PFSK-1 (cell line): Measurements from ENCODE around the gene FSIP2.

ENCODE experiments used
- POLR2AphosphoS5 ChIP-seq: IDR thresholded peaks from 2 replicates; pipeline ENCODE4 v1.6.1; 2012; ENCODE audit warnings: low read depth, mild to moderate bottlenecking, control low read depth, low read length, moderate library complexity
- REST ChIP-seq, 2 experiments: IDR thresholded peaks; 2 replicates each; pipeline versions ENCODE4 v1.6.1 to v1.8.0; 2011 to 2012; ENCODE audit warnings: low read depth in 2 of 2, low read length in 2 of 2, control low read depth in 1 of 2, inconsistent platforms in 1 of 2, mild to moderate bottlenecking in 1 of 2, moderate library complexity in 1 of 2; ENCODE audit not compliant: insufficient read depth in 1 of 2

GRCh38 chr2:185790361-185790760 lies 51.8 kb downstream of the FSIP2 start:
- no peak for TF ChIP-seq POLR2AphosphoS5
- no peak for TF ChIP-seq REST (IDR thresholded peaks at IDR 0.05; ENCODE audit: insufficient read depth in 1 of 2, low read depth in 2 of 2, low read length in 2 of 2)
